ENCODE results near the gene KCNQ1OT1.

The KCNQ1OT1 gene

DNA sequence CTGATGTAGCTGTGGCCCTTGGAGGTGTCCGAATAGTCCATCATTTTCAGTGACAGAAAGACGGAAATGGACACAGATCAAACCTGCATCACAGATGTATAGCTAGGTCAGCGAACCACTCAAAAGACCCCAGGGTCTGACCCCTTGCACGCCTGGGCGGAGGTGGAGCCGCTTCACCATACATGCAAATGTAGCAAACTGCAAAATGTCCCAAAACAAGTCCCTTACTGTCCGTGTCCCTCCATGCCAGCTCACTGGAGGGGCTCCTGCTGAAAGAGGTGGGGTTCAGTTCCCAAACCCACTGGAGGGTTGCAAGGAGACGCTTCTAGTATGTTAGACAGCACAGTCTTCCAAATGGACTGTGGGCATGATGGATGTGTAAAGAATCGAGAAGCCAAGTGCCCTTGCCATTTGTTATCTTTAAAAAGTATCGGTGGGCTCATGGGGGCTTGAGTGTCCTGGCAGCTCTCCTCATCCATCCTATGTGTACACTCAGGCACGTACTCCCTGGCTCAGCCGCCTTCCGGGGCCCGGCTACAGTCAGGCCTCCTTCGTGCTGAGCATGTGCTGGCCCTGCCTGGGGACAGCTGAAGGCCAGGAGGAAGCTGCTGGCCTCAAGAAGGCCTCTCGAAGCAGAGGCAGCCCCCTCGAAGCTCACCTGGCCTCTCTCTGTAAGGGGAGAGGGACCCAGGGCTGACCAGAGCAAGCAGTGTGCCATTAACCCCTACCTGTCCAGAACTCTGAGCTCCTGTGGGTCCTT is 20.2 kb upstream of the KCNQ1OT1 start:
- no peak for DNase-seq

DNA sequence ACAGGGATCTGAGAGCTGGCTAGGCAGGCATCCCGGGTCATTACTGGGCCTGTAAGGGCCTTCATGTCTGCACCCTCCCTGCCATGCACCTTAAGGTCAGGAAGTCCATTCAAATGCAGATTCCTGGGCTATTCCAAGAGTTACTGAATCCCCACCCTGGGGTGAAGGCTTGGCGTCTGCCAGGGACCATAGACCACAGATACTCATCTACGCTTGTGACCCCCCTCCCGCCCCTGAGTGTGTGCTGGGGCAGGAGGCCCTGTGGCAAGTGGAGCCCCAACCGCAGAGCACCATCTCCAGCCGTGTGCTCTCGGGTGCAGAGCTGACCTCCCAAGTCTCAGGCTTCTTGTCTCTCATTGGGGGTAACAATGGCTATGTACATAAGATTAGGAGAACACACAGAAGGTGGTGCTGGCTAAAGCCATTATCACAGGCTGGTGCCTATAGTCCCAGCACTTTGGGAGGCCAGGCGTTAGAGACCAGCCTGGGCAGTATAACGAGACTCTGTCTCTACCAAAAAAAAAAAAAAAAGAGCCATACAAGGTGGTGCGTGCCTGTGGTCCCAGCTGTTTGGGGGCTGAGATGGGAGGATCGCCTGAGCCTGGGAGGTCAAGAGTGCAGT is 19.1 kb upstream of the KCNQ1OT1 start:
- no peak for DNase-seq

DNA sequence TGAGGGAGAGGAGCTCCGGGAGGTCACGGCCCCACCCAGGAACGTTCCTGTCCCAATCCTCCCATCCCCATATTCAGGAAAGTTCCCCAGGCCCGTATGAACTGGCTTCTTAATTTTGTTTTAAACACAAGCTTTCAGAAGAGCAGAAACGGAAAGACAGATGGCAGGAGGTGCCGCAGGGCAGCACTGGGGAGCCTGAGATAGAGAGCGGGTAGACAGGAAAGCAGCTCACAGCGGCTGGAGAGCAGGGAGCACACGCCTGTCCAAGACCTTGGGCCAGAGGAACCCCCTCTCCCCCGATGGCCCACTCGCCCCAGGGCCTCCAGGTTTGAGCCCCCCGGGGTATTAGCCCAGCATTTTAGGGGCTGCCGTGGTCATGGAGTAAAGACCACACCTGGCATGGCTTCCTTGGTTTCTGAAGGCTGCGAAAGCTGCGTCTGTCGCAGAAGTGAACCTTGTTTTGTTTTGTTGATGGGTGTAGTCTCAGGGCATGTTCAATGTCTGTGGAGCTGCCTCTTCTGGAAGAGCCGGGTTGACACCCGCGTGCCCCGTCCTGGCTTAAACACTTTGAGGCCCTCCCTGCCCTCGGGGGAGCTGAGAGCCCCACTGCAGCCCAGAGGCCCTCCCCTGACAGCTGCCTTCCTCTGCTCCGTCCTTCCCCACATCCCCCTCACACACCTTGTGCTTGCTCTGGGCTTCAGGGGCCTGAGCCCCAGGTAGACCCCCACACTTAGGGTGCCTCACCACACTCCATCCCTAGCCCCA is 17.9 kb upstream of the KCNQ1OT1 start:
- no peak for DNase-seq

DNA sequence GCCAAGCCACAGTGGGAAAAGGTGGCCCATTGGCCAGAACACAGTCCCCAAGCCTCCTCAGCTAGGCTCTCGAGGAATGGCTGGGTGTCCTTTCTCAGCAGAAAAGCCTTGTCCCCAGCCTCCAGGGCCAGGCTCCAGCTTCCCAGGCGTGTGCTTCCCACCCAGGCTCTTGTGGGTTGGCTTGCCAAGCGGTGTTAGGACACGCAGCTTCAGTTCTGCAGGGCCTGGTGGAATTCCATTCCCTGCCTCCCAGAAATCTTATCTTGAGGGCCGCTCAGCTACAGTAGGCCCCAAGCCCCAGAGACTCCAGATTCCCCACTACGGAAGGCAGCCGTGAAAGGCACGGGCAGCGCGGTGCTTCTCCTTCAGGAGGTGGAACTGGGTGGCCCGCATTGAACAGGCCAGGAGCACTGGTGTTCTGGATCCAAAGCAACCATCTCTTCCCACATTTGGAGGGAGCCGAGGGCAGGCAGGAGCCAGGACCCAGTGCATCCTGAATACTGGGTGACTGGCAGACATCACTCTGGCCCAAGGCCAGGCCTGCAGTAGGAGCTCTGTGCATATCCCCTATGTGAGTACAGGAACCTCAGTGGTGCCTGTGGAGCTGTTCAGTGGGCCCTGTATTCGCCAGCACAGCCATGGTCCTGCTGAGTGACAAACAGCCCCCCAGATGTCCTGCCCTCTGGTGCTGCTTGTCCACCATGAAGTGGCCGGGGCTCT is 16.7 kb upstream of the KCNQ1OT1 start:
- no peak for DNase-seq

DNA sequence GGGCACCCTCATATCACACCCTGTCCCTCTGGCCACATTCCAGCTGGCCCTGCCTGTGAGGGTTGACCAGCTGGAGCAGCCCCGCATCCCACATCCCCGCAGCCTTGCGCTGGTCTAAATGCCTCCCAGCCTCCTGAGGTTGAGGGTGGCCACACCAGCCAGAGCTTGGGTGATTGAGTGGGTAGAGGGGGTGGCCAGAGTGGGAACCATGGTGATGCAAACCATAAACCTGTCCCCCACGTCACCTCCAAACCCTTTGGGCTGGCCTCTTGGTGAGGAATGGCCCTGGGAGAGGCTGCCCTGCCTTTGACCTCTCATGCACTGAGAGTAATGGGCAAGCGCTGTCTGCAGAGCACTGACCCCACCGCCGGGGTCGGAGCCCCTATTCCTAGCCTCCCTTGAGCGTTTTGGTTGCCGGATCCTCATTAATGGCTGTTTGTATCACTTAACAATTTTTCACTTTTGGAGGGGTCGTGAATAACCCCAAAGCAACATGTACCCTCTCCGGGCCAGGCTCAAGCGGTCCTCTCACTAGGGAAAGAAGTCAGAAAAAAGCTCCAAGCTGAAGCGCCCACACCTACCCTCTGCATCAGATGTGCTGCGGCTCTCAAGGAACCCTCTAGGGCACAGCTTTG is 16.0 kb upstream of the KCNQ1OT1 start:
- DNase-seq = no peak

DNA sequence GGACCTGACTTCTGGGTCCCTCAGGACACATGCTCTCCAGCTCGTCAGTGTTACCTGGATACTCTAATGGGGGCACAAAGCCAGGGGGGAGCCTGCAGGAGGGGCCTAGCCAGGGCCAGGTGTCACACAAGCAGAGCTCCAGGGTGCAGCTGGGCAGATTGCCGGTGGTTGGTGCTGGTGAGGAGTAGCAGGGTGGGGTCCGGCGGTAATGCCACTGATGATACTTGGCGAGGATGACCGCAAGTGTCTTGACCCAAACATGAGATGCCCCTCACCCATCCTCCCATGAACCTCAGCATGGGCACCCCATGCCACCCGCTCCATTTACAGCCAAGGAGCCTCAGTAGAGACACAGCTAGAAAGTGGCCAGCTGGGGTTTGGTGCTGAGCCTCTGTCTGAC is 15.1 kb upstream of the KCNQ1OT1 start:
- no peak for DNase-seq

DNA sequence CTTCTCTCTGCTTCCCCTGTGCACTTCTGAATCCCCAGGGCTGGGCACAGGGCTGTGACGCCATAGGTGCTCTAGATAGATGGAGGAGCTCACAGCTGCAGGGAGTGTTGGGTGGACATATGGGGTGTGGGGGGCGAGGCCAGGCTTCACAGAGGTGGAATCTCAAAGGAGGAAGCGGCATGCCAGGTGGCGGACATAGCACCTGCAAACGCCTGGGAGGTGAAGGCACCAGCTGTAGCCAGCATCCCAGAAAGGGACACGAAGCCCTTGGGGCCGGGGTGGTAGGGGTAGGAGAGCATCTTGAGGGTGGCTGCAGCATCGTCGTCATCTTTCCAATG is 14.6 kb upstream of the KCNQ1OT1 start:
- DNase-seq = no peak

DNA sequence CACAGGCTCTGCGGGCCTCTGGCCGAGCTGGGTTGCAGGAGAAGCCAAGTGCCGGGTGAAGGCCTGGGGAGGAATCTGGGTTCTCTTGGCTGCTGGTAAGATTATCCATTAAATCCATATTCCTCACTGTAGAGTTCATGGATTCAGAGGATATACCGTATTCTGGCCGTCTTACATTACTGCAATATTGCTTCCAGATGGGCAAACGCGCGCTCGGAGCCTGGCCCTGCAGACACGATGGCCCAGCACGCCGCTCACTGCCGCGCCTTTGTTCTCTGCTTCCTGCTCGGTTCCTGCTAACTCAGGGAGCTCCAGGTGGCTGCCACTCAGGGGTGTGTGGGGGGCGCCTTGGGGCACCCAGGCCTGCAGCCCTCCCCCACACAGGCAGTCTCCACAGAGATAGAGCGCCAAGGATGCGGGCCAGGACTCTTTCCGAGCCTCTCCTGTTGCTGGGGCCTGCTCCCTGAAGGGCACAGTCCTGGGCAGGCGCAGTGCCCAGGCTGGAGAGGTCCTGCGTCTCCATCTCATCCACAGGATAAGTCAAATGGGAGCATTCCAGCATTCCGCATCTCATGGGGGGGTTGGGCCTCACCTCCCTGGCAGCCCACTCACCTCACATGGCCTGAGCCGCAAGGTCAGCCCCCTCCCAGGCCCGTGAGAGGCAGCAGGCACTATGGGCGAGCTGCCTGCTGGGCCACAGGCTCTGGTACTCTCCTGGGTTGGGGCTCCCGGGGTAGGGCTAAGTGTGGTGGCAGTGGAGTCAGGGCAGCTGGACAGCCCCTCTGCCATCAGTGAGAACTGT is 14.1 kb upstream of the KCNQ1OT1 start:
- DNase-seq = no peak

DNA sequence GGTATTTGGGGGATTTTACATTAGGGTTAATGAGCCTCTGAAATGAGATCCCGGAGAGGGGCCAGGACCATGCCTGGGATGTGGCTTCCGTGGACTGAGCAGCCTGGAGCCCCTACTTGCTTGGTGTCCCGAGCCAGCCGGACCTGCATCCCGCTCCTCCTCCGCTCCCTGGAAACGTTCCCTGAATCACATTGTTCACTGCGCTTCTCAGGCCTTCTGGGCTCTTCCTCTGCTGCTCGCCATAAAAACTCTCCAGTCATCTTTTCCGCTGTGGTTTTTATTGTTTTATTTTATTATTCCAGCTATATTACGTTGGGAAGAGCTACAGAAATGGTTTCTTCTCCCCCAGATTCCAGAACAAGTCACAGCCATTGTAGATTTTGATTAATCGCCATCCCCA is 13.3 kb upstream of the KCNQ1OT1 start:
- DNase-seq = no peak

DNA sequence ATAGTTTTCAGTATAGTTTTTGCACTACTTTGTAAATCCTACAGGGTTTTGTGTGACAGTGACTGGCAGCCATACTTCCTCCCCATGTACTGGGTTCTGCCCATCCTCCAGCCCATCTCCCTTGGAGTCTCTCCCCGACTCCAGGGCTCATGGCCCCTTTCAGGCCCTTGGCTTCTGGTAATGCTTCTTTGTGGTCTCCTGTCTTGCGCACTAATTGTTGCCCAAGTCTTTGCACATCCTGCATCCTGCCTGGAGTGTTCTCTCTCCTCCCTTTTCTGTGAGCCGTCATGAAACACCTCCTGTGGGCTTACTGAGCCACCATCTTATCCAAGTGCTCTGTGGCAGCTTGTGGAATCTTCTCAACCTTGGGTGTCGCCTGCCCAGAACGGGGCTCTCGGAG is 11.4 kb upstream of the KCNQ1OT1 start:
- DNase-seq = no peak

DNA sequence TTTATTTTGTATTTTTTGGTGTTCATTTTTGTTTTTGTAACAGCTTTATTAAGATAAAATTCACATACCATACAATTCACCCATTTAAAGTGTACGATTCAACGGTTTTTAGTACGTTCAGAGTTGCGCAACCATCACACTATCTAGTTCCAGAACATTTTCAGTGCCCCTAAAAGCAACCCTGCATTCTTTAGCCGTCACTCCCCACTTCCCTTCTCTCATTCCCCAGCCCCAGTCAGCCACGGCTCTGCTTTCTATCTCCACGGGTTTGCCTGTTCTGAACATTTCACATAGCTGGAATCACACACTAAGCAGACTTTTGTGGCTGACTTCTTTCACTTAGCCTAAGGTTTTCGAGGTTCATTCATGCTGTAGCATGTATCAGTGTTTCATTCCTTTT is 9.6 kb upstream of the KCNQ1OT1 start:
- DNase-seq = no peak

DNA sequence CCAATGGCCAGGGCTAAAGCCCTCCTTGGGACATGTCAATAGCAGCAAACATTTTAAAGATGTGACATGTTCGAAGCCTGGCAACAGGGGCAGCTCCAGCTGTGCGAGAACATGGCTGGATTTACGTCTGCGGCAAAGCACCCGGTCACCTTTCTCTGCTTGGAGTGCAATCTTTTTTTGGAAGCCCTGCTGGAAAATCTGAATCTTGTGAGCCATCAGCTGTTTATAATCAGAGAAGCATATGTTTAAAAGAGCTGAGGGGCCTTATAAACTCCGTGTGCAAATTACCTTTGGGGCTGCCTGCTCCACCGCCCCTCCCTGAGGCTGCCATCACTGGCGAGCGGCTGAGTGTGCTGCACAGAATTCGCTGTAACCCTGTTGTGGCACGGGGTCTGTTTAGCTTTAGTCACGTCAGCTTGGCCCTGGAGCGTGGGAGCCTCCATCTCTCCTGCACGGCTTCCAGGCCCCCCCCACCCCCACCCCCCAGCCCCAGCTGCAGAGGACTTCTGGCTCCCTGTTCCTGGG is 9.0 kb upstream of the KCNQ1OT1 start:
- no peak for DNase-seq

DNA sequence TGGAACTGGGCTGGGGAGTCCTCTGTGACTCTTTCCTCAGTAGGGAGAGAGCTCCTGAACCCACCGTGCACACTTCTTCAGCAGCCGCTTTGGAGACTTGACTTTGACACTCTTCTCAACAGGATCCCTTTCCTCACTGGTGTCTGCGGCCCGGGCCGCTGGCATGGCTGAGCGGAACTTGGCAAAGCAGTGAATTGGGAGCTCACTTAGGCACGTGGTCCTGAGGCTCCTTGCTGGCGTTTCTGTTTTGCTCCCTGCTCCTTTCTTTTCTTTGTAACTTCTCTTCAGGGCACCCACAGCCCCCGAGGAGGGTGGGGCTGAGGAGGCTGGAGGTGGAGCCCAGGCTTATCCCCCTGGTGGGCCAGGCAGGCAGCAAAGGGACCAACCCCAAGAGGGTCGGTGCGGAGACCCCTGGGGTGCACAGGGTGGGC is 8.4 kb upstream of the KCNQ1OT1 start:
- DNase-seq = no peak

DNA sequence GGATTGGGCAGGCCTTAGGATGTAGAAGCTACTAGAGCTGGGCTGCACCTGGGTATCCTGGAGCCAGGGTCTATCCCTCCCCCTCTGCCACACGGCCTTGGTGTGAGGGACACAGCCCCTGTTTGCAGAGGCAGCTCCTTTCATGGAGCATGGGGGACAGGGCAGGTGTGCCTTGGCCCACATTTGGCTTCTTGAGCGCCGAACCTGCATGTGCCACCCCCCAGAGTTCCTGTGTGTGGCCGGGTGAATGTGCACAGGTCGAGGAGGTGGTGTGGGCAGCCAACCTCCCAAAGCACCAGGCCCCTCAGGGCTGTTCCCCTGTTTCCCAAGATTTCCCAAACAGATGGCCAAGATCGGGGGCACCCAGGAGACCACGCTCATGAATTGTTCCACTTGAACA is 7.9 kb upstream of the KCNQ1OT1 start:
- no peak for DNase-seq

DNA sequence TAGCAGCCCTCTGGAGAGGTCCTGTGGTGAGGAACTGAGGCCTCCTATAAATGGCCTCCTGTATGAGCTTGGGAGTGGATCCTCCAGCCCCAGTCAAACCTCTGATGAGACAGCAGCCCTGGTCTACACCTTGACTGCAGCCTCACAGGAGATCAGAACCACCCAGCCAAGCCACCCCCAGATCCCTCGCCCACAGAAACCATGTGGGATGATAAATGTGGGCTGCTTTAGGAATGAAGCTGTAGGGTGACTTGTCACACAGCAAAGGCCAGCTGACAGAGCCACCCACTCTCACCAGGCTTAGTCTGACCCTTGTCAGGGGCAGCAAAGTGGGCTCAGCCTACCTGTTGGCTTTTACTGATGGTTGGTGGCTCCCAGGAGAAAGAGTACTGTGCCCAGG is 6.5 kb upstream of the KCNQ1OT1 start:
- DNase-seq = no peak

DNA sequence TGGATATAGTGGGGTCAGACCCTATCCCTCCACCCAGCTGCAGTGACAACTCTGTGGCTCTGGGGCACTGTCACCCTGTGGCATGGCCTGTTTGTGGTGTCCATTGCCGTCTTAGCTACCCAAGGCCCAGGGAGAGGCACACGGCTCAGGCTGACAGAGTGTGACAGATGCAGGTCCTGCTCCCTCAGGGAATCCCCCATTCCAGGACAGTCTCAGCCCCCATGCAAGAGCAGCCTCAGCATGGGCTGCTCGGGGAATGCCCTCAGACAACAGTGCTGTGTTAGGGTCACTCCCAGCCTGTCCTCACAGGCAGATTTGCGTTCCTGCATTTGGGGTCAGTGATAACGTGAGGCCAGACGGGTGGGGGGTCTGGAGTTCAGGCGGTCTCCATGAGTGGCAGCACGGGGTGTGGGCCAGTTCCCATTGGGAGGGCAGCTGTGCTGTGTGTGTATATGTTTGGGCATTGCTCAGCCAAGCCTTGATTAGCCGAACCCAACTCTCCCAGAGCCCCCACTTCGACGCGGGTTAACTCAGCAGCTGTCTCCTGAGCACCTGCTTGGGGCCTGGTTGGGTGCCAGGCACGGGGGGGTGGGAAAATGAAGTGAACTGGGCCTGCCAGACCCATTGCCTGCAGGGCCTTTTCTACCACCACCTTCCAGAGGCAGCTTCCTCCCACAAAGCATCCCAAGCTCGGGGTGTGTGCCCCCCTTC is 5.3 kb upstream of the KCNQ1OT1 start:
- DNase-seq = no peak

DNA sequence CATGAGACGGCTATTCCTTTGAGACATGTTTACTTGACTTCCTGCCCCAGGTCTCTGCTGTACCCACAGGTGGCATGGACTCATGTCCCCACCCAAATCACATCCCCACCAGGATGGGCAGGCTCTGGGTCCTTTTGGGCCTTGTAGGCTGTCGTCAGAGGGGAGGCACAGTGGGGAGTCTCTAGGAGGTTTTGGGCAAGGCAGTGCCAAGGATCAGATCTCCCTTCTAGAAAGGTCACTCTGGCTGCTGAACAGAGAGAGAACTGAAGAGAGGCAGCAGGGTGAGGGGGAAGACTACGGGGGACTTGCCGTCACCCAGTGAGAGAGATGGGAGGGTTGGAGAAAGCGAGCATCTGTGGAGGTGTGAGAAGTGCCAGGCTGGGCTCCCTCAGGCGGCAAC is 4.6 kb upstream of the KCNQ1OT1 start:
- no peak for DNase-seq

DNA sequence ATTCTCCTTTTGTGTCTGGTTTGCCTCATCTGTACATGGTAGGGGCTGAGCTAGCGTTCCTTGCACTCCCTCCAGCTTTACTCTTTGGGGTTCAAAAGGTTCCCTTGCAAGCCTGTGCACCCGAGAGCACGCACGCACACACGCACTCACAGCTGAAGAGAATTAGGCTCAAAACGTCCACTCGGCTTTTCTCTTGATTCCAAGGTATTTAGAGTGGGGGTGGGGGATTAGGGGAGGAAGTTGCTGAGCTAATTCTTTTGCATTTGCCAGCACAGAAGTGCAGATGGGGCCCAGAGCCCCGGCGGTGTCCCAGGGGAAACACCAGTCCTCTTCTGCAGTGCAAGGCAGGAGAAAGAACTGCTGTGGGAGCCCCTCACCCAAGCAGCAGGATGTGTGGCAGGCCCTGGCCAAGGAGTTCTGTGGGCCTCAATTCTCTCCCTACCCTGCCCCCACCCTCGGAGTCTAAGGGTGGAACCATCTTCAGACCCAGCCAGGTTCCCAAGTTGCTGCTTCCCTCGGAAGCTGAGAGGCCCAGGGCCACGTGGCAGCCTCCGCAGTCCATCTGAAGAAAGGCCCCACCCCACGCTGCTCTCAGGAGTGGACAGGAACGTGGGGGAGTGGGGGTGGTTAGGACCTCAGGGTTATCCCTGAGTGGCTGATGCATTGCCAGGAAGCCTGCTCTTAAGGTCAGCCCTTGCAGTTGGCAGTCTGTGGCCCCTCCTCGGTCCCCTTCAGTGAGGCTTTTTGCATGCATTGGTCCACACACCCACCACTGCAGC is 3.8 kb upstream of the KCNQ1OT1 start:
- no peak for DNase-seq

DNA sequence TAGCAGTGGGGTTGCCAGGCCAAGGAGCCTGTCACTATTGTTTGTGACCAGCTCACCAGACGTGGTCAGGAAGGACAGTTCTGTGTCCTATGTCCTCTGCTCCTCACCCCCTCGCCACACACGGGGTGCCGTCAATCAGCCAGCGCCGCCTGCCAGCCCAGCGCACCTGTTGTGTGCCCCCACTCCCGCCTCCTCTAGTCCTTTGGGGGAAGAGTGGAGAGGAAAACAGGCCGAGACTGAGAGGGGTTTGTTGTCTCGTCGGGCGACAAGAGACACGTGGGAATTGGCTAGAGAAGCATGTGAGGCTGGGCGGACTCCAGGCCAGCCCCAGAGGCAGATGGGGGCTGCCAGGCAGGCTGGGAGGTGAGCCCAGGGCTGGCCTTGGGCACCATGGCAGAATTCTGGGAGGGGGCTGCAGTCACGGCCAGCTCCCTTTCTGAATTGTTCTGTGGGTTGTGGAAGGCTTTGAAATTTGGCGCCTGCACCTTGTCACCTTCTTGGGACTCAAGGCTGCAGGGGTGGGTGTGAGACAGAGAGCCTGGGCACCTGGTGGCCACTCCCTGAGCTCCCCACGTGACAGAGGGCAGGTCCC is 3.1 kb upstream of the KCNQ1OT1 start:
- DNase-seq = no peak

DNA sequence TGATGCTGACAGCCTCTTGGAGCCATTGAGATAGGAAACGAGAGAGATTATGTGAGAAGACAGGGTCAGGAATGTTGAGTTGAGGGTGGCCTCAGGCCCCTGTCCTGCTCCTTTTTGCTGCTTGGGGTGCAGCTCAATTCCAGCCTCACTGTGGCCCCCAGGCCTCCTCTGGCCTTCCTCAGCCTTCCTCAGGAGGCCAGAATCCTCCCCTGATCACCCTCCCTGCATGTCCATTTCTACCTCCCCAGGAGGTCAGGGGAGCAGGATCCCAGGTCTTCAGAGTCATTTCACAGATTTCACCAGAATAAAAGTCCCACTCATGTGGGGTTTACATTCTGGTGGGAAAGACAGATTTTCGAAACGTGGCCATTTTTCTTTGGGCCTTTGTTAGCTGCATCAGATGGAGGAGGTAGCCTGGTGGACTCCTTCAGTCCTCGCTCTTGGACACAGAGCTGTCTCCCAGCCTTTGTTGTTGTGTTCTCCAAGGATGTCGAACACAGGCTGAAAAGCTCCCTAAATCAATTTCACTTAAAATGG is 2.2 kb upstream of the KCNQ1OT1 start:
- no peak for DNase-seq

Measured in hippocampal formation (tissue), 2 donors.